Stimulated activated CD4-positive, alpha-beta T cell treated with anti-CD3 and anti-CD28 coated beads, Interleukin-4, amount 100 ng/mL, for 4 hours (primary cell): ENCODE data around the gene PALM.
"Not testable (repeated sequence)": the region's sequence is repeated elsewhere in the genome, so short reads cannot be mapped to it uniquely, and the experiment has no call there.

Source experiments
- DNase-seq, 2 experiments: peaks; one replicate each; pipeline ENCODE4 v3.0.0-alpha.2; 2020

PALM gene

GRCh38 chr19:709196-709964 lies 645 bp downstream of the PALM start:
- no peak for DNase-seq

GRCh38 chr19:709965-710571 lies 1.3 kb downstream of the PALM start:
- DNase-seq, result no peak

GRCh38 chr19:710767-711166 lies 2.0 kb downstream of the PALM start:
- DNase-seq, result no peak

GRCh38 chr19:711254-711653 lies 2.5 kb downstream of the PALM start:
- no peak for DNase-seq

- DNase-seq, result no peak
Observed at GRCh38 chr19:715347-715746, 6.6 kb downstream of the PALM start.

- DNase-seq, result no peak
Observed at GRCh38 chr19:718251-718951, 9.7 kb downstream of the PALM start.

GRCh38 chr19:718991-719512 lies 10.3 kb downstream of the PALM start:
- no peak for DNase-seq

- DNase-seq, result no peak
Observed at GRCh38 chr19:719636-720344, 11.1 kb downstream of the PALM start.

GRCh38 chr19:720345-721160 lies 11.8 kb downstream of the PALM start:
- DNase-seq, result no peak

GRCh38 chr19:722553-723101 lies 13.9 kb downstream of the PALM start:
- DNase-seq, result no peak

GRCh38 chr19:723247-723646 lies 14.5 kb downstream of the PALM start:
- DNase-seq, result no peak

GRCh38 chr19:723714-724113 lies 15.0 kb downstream of the PALM start:
- no peak for DNase-seq

GRCh38 chr19:725461-726089 lies 16.8 kb downstream of the PALM start:
- no peak for DNase-seq

- no peak for DNase-seq
Observed at GRCh38 chr19:726993-727956, 18.5 kb downstream of the PALM start.

- DNase-seq, result no peak
Observed at GRCh38 chr19:728011-728410, 19.3 kb downstream of the PALM start.

GRCh38 chr19:729564-729963 lies 20.8 kb downstream of the PALM start:
- not testable (repeated sequence) for DNase-seq

- DNase-seq, result no peak
Observed at GRCh38 chr19:729965-730668, 21.4 kb downstream of the PALM start.

- no peak for DNase-seq
Observed at GRCh38 chr19:731000-731399, 22.3 kb downstream of the PALM start.
